ENCODE results near the gene NSMCE1.

Gene NSMCE1

GRCh38 chr16:27229891-27230470 is 38.6 kb downstream of the NSMCE1 start:
- Histone ChIP-seq H3K4me3 (ENCODE audit: low read depth, low read length) (no peak overlapping the region), H3K27me3 (ENCODE audit: control insufficient read depth, insufficient read depth, low read length) (no peaks in the 10 kb centered on the region), H3K4me1 (ENCODE audit: control insufficient read depth, insufficient read depth, low read length) (no peaks in the 10 kb centered on the region), H3K36me3 (ENCODE audit: control insufficient read depth, insufficient read depth, low read length) (peaks cover 18% of the 10 kb centered on the region), H3K9me3 (ENCODE audit: control insufficient read depth, insufficient read depth, low read length) (no peaks in the 10 kb centered on the region), H3K9ac (ENCODE audit: low read depth, low read length) (no peak overlapping the region)

- Histone ChIP-seq H3K27me3 (ENCODE audit: control insufficient read depth, insufficient read depth, low read length) (no peaks in the 10 kb centered on the region), H3K9ac (ENCODE audit: low read depth, low read length) (no peak overlapping the region), H3K4me3 (ENCODE audit: low read depth, low read length) (no peak overlapping the region), H3K36me3 (ENCODE audit: control insufficient read depth, insufficient read depth, low read length) (peaks cover 17% of the 10 kb centered on the region), H3K9me3 (ENCODE audit: control insufficient read depth, insufficient read depth, low read length) (no peaks in the 10 kb centered on the region), H3K4me1 (ENCODE audit: control insufficient read depth, insufficient read depth, low read length) (no peaks in the 10 kb centered on the region)
These were observed 39.7 kb downstream of the NSMCE1 start for GRCh38 chr16:27228621-27229501.

- Histone ChIP-seq H3K9ac (ENCODE audit: low read depth, low read length) (no peak overlapping the region), H3K36me3 (ENCODE audit: control insufficient read depth, insufficient read depth, low read length) (peaks cover 15% of the 10 kb centered on the region), H3K9me3 (ENCODE audit: control insufficient read depth, insufficient read depth, low read length) (no peaks in the 10 kb centered on the region), H3K27me3 (ENCODE audit: control insufficient read depth, insufficient read depth, low read length) (no peaks in the 10 kb centered on the region), H3K4me1 (ENCODE audit: control insufficient read depth, insufficient read depth, low read length) (no peaks in the 10 kb centered on the region), H3K4me3 (ENCODE audit: low read depth, low read length) (no peak overlapping the region)
These were observed 40.5 kb downstream of the NSMCE1 start for GRCh38 chr16:27228045-27228444.

GRCh38 chr16:27226976-27227705 is 41.4 kb downstream of the NSMCE1 start:
- Histone ChIP-seq H3K9me3 (ENCODE audit: control insufficient read depth, insufficient read depth, low read length) (no peaks in the 10 kb centered on the region), H3K36me3 (ENCODE audit: control insufficient read depth, insufficient read depth, low read length) (peaks cover 9% of the 10 kb centered on the region), H3K4me1 (ENCODE audit: control insufficient read depth, insufficient read depth, low read length) (no peaks in the 10 kb centered on the region), H3K9ac (ENCODE audit: low read depth, low read length) (no peak overlapping the region), H3K4me3 (ENCODE audit: low read depth, low read length) (no peak overlapping the region), H3K27me3 (ENCODE audit: control insufficient read depth, insufficient read depth, low read length) (no peaks in the 10 kb centered on the region)

- no peaks in the 10 kb centered on the region for H3K9me3 ChIP-seq (ENCODE audit: control insufficient read depth, insufficient read depth, low read length)
- no peaks in the 10 kb centered on the region for H3K4me1 ChIP-seq (ENCODE audit: control insufficient read depth, insufficient read depth, low read length)
- no peaks in the 10 kb centered on the region for H3K27me3 ChIP-seq (ENCODE audit: control insufficient read depth, insufficient read depth, low read length)
- H3K36me3 ChIP-seq (ENCODE audit: control insufficient read depth, insufficient read depth, low read length), result peaks cover 9% of the 10 kb centered on the region
- H3K4me3 ChIP-seq (ENCODE audit: low read depth, low read length), result no peak overlapping the region
- H3K9ac ChIP-seq (ENCODE audit: low read depth, low read length), result no peak overlapping the region
These were observed 42.1 kb downstream of the NSMCE1 start for GRCh38 chr16:27226476-27226875.

- H3K9me3 ChIP-seq (ENCODE audit: control insufficient read depth, insufficient read depth, low read length), result no peaks in the 10 kb centered on the region
- no peak overlapping the region for H3K4me3 ChIP-seq (ENCODE audit: low read depth, low read length)
- no peaks in the 10 kb centered on the region for H3K4me1 ChIP-seq (ENCODE audit: control insufficient read depth, insufficient read depth, low read length)
- peaks cover 9% of the 10 kb centered on the region for H3K36me3 ChIP-seq (ENCODE audit: control insufficient read depth, insufficient read depth, low read length)
- no peak overlapping the region for H3K9ac ChIP-seq (ENCODE audit: low read depth, low read length)
- no peaks in the 10 kb centered on the region for H3K27me3 ChIP-seq (ENCODE audit: control insufficient read depth, insufficient read depth, low read length)
These were observed 42.8 kb downstream of the NSMCE1 start for GRCh38 chr16:27225536-27226360.

- no peaks in the 10 kb centered on the region for H3K27me3 ChIP-seq (ENCODE audit: control insufficient read depth, insufficient read depth, low read length)
- H3K9ac ChIP-seq (ENCODE audit: low read depth, low read length), result no peak overlapping the region
- peaks cover 3% of the 10 kb centered on the region for H3K36me3 ChIP-seq (ENCODE audit: control insufficient read depth, insufficient read depth, low read length)
- no peak overlapping the region for H3K4me3 ChIP-seq (ENCODE audit: low read depth, low read length)
- H3K4me1 ChIP-seq (ENCODE audit: control insufficient read depth, insufficient read depth, low read length), result no peaks in the 10 kb centered on the region
- no peaks in the 10 kb centered on the region for H3K9me3 ChIP-seq (ENCODE audit: control insufficient read depth, insufficient read depth, low read length)
These were observed 43.8 kb downstream of the NSMCE1 start for GRCh38 chr16:27224741-27225300.

GRCh38 chr16:27224271-27224737 is 44.3 kb downstream of the NSMCE1 start:
- Histone ChIP-seq H3K4me1 (ENCODE audit: control insufficient read depth, insufficient read depth, low read length) (no peaks in the 10 kb centered on the region), H3K9me3 (ENCODE audit: control insufficient read depth, insufficient read depth, low read length) (no peaks in the 10 kb centered on the region), H3K27me3 (ENCODE audit: control insufficient read depth, insufficient read depth, low read length) (no peaks in the 10 kb centered on the region), H3K36me3 (ENCODE audit: control insufficient read depth, insufficient read depth, low read length) (peaks cover 3% of the 10 kb centered on the region), H3K4me3 (ENCODE audit: low read depth, low read length) (no peak overlapping the region), H3K9ac (ENCODE audit: low read depth, low read length) (no peak overlapping the region)

GRCh38 chr16:27223701-27224100 is 44.9 kb downstream of the NSMCE1 start:
- H3K36me3 ChIP-seq (ENCODE audit: control insufficient read depth, insufficient read depth, low read length), result peaks cover 3% of the 10 kb centered on the region
- no peaks in the 10 kb centered on the region for H3K9me3 ChIP-seq (ENCODE audit: control insufficient read depth, insufficient read depth, low read length)
- no peaks in the 10 kb centered on the region for H3K27me3 ChIP-seq (ENCODE audit: control insufficient read depth, insufficient read depth, low read length)
- H3K4me3 ChIP-seq (ENCODE audit: low read depth, low read length), result no peak overlapping the region
- H3K9ac ChIP-seq (ENCODE audit: low read depth, low read length), result no peak overlapping the region
- no peaks in the 10 kb centered on the region for H3K4me1 ChIP-seq (ENCODE audit: control insufficient read depth, insufficient read depth, low read length)

- H3K36me3 ChIP-seq (ENCODE audit: control insufficient read depth, insufficient read depth, low read length), result peaks cover 3% of the 10 kb centered on the region
- H3K4me3 ChIP-seq (ENCODE audit: low read depth, low read length), result no peak overlapping the region
- no peaks in the 10 kb centered on the region for H3K27me3 ChIP-seq (ENCODE audit: control insufficient read depth, insufficient read depth, low read length)
- H3K9ac ChIP-seq (ENCODE audit: low read depth, low read length), result no peak overlapping the region
- no peaks in the 10 kb centered on the region for H3K4me1 ChIP-seq (ENCODE audit: control insufficient read depth, insufficient read depth, low read length)
- no peaks in the 10 kb centered on the region for H3K9me3 ChIP-seq (ENCODE audit: control insufficient read depth, insufficient read depth, low read length)
These were observed 45.4 kb downstream of the NSMCE1 start for GRCh38 chr16:27223226-27223610.
